ENCODE results near the gene MIP. TPM values are rescaled to one million over a fixed set of nuclear protein-coding genes. Genes with fewer than 3 reads are reported as not detected.
"Not testable (repeated sequence)": the region's sequence is repeated elsewhere in the genome, so short reads cannot be mapped to it uniquely, and the experiment has no call there.

MIP gene
- total RNA-seq, 1 experiment from 2014 or later: 0.17 TPM

GRCh38 chr12:56499452-56499851, 45.0 kb upstream of the MIP start:
- not testable (repeated sequence) for H3K23me2 ChIP-seq (ENCODE audit: insufficient read length, low read depth, low read length, poor library complexity, severe bottlenecking); H3K56ac ChIP-seq (ENCODE audit: insufficient read length, low read depth, low read length); H3K79me2 ChIP-seq (ENCODE audit: insufficient read depth, low read length); H2BK15ac ChIP-seq (ENCODE audit: low read depth, low read length); H2BK120ac ChIP-seq (ENCODE audit: low read depth, low read length, poor library complexity, severe bottlenecking); H3K79me1 ChIP-seq (ENCODE audit: insufficient read depth, low read depth, low read length, poor library complexity, severe bottlenecking); H3K4me3 Mint-ChIP-seq; H3K4ac ChIP-seq (ENCODE audit: low read depth, low read length); DNase-seq; H2AK5ac ChIP-seq (ENCODE audit: insufficient read length, low read length); H4K8ac ChIP-seq (replicated peaks; ENCODE audit: insufficient read length, low read depth, low read length); H3K4me2 ChIP-seq (ENCODE audit: insufficient read depth, insufficient read length, low read length); H3T11ph ChIP-seq (ENCODE audit: low read length); H3K9ac ChIP-seq (ENCODE audit: extremely low read depth, insufficient read length, low read length); H3K27ac Mint-ChIP-seq; H4K5ac ChIP-seq (ENCODE audit: insufficient read length, low read depth, low read length); H4K20me1 ChIP-seq (ENCODE audit: control insufficient read depth, insufficient read depth, insufficient read length); H3K36me3 Mint-ChIP-seq (ENCODE audit: insufficient read depth in 1 of 3, low read depth in 3 of 3); H2BK12ac ChIP-seq (ENCODE audit: insufficient read length, low read depth, low read length); H3K14ac ChIP-seq (ENCODE audit: insufficient read depth, low read length); H3K4me1 ChIP-seq (ENCODE audit: insufficient read depth, low read length); H2AFZ ChIP-seq (ENCODE audit: low read length); H3K9me3 ChIP-seq (ENCODE audit: control insufficient read depth, low read depth, low read length); H3K18ac ChIP-seq (ENCODE audit: insufficient read length, low read depth, low read length); H3K27me3 ChIP-seq (ENCODE audit: insufficient read depth, low read length); H3K27ac ChIP-seq (ENCODE audit: insufficient read length, low read depth, low read length); H4K91ac ChIP-seq (ENCODE audit: insufficient read length, low read depth, low read length); H2BK20ac ChIP-seq (ENCODE audit: low read depth, low read length, poor library complexity, severe bottlenecking); H3K23ac ChIP-seq (ENCODE audit: insufficient read length, low read depth, low read length); H2BK5ac ChIP-seq (ENCODE audit: insufficient read length, low read length)
- Mint-ChIP-seq H3K4me1 (peaks cover 11% of the 10 kb centered on the region in 2 experiments), H3K9me3 (peaks cover 22 to 33% of the 10 kb centered on the region in 2 experiments), H3K27me3 (ENCODE audit: low read depth) (peaks cover 46% of the 10 kb centered on the region)
- no CpG with 5 or more reads among the region's 9 CpGs for WGBS (ENCODE audit: extremely low coverage, insufficient read length, low lambda C conversion rate)

GRCh38 chr12:56498126-56498902, 43.9 kb upstream of the MIP start:
- H2BK12ac ChIP-seq (ENCODE audit: insufficient read length, low read depth, low read length); H3K14ac ChIP-seq (ENCODE audit: insufficient read depth, low read length); H3K79me1 ChIP-seq (ENCODE audit: insufficient read depth, low read depth, low read length, poor library complexity, severe bottlenecking); H2BK120ac ChIP-seq (ENCODE audit: low read depth, low read length, poor library complexity, severe bottlenecking); H3K4me2 ChIP-seq (ENCODE audit: insufficient read depth, insufficient read length, low read length); H3T11ph ChIP-seq (ENCODE audit: low read length); H2AFZ ChIP-seq (ENCODE audit: low read length); H2BK20ac ChIP-seq (ENCODE audit: low read depth, low read length, poor library complexity, severe bottlenecking); H3K27ac Mint-ChIP-seq; H3K18ac ChIP-seq (ENCODE audit: insufficient read length, low read depth, low read length); H2BK5ac ChIP-seq (ENCODE audit: insufficient read length, low read length); DNase-seq; H3K36me3 Mint-ChIP-seq (ENCODE audit: insufficient read depth in 1 of 3, low read depth in 3 of 3); H2BK15ac ChIP-seq (ENCODE audit: low read depth, low read length); H4K8ac ChIP-seq (replicated peaks; ENCODE audit: insufficient read length, low read depth, low read length); H3K23ac ChIP-seq (ENCODE audit: insufficient read length, low read depth, low read length); H4K91ac ChIP-seq (ENCODE audit: insufficient read length, low read depth, low read length); H3K4ac ChIP-seq (ENCODE audit: low read depth, low read length); H3K23me2 ChIP-seq (ENCODE audit: insufficient read length, low read depth, low read length, poor library complexity, severe bottlenecking); H3K79me2 ChIP-seq (ENCODE audit: insufficient read depth, low read length); H3K9me3 ChIP-seq (ENCODE audit: control insufficient read depth, low read depth, low read length); H4K20me1 ChIP-seq (ENCODE audit: control insufficient read depth, insufficient read depth, insufficient read length); H3K9ac ChIP-seq (ENCODE audit: extremely low read depth, insufficient read length, low read length); H2AK5ac ChIP-seq (ENCODE audit: insufficient read length, low read length); H3K27me3 ChIP-seq (ENCODE audit: insufficient read depth, low read length); H3K4me1 ChIP-seq (ENCODE audit: insufficient read depth, low read length); H3K27ac ChIP-seq (ENCODE audit: insufficient read length, low read depth, low read length); H3K4me3 Mint-ChIP-seq; H4K5ac ChIP-seq (ENCODE audit: insufficient read length, low read depth, low read length); H3K56ac ChIP-seq (ENCODE audit: insufficient read length, low read depth, low read length): not testable (repeated sequence)
- Mint-ChIP-seq H3K4me1 (peaks cover 11% of the 10 kb centered on the region in 2 experiments), H3K9me3 (peaks cover 25 to 31% of the 10 kb centered on the region in 2 experiments), H3K27me3 (ENCODE audit: low read depth) (peaks cover 46% of the 10 kb centered on the region)
- no CpG with 5 or more reads among the region's 14 CpGs for WGBS (ENCODE audit: extremely low coverage, insufficient read length, low lambda C conversion rate)
